ENCODE data around the gene GPR39.

GPR39 gene

GRCh38 chr2:132478461-132479105 is 62.0 kb downstream of the GPR39 start:
- no peak overlapping the region for H3K4me3 Mint-ChIP-seq
- CTCF ChIA-PET: no interaction called here
- peaks cover 13% of the 10 kb centered on the region for H3K9me3 Mint-ChIP-seq
- no peak overlapping the region for H3K27ac Mint-ChIP-seq
- H3K27me3 Mint-ChIP-seq: no peaks in the 10 kb centered on the region
- DNase-seq: no peak
- no peaks in the 10 kb centered on the region for H3K36me3 Mint-ChIP-seq
- H3K4me1 Mint-ChIP-seq: no peaks in the 10 kb centered on the region

- no peaks in the 10 kb centered on the region for H3K4me1 Mint-ChIP-seq
- H3K9me3 Mint-ChIP-seq: peaks cover 13% of the 10 kb centered on the region
- no peak overlapping the region for H3K27ac Mint-ChIP-seq
- CTCF ChIA-PET: no interaction called here
- H3K36me3 Mint-ChIP-seq: no peaks in the 10 kb centered on the region
- no peak for DNase-seq
- H3K27me3 Mint-ChIP-seq: no peaks in the 10 kb centered on the region
- H3K4me3 Mint-ChIP-seq: no peak overlapping the region
These were observed 62.5 kb downstream of the GPR39 start for GRCh38 chr2:132479155-132479554.

- no peak for DNase-seq
- H3K4me3 Mint-ChIP-seq: no peak overlapping the region
- no peaks in the 10 kb centered on the region for H3K4me1 Mint-ChIP-seq
- no peaks in the 10 kb centered on the region for H3K36me3 Mint-ChIP-seq
- H3K27ac Mint-ChIP-seq: no peak overlapping the region
- peaks cover 10% of the 10 kb centered on the region for H3K9me3 Mint-ChIP-seq
- CTCF ChIA-PET: no interaction called here
- H3K27me3 Mint-ChIP-seq: no peaks in the 10 kb centered on the region
These were observed 66.2 kb downstream of the GPR39 start for GRCh38 chr2:132482821-132483220.

DNA sequence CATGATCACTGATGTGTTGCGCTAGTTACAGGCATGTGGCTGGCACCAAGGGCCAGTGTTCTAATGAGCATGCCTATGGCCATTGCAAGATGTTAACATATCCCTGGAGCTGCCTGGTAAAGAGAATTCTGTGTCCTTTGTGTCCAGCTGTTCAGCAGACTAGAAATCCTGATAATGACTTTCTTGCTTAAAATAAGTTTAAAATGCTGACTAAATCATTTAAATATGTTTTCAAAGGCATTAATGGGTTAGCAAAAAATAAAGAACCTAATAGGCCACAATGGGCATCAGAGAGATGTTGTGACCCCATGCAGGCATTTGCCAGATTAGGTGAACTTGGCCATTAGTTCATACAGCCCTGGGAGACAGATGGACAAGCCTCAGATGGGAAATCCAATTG is 67.5 kb downstream of the GPR39 start:
- no peak for DNase-seq
- Mint-ChIP-seq H3K9me3 (peaks cover 9% of the 10 kb centered on the region), H3K4me1 (no peaks in the 10 kb centered on the region), H3K4me3 (no peak overlapping the region), H3K36me3 (no peaks in the 10 kb centered on the region), H3K27ac (no peak overlapping the region), H3K27me3 (peaks cover 3% of the 10 kb centered on the region)
- CTCF ChIA-PET: no interaction called here

GRCh38 chr2:132488491-132488890 is 71.9 kb downstream of the GPR39 start:
- H3K4me1 Mint-ChIP-seq: no peaks in the 10 kb centered on the region
- H3K4me3 Mint-ChIP-seq: no peak overlapping the region
- H3K27ac Mint-ChIP-seq: no peak overlapping the region
- peaks cover 3% of the 10 kb centered on the region for H3K27me3 Mint-ChIP-seq
- DNase-seq: no peak
- CTCF ChIA-PET: no interaction called here
- H3K9me3 Mint-ChIP-seq: peaks cover 4% of the 10 kb centered on the region
- no peaks in the 10 kb centered on the region for H3K36me3 Mint-ChIP-seq

DNA sequence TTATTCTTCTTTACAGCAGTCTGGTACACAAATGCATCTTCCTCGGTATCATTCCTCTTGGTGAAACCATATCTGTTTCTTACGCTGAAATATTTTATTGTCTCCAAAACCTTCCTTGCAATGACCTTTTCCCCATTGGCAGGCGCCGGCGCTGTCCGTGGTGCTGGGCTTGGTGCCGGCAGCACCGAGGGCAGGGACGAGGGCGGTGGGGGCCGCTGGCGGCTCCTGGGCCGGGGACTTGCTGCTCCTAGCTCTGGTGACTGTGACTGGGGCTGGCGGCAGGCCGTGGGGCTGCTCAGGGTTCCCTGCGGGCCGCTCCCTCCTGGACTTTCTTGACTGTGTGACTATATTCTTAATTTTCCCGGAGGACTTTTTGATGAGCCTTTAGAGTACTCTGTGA is 72.5 kb downstream of the GPR39 start:
- peaks cover 3% of the 10 kb centered on the region for H3K27me3 Mint-ChIP-seq
- H3K4me3 Mint-ChIP-seq: no peak overlapping the region
- no peaks in the 10 kb centered on the region for H3K36me3 Mint-ChIP-seq
- no peaks in the 10 kb centered on the region for H3K4me1 Mint-ChIP-seq
- no peak overlapping the region for H3K27ac Mint-ChIP-seq
- CTCF ChIA-PET: no interaction called here
- H3K9me3 Mint-ChIP-seq: peaks cover 4% of the 10 kb centered on the region
- DNase-seq: no peak

DNA sequence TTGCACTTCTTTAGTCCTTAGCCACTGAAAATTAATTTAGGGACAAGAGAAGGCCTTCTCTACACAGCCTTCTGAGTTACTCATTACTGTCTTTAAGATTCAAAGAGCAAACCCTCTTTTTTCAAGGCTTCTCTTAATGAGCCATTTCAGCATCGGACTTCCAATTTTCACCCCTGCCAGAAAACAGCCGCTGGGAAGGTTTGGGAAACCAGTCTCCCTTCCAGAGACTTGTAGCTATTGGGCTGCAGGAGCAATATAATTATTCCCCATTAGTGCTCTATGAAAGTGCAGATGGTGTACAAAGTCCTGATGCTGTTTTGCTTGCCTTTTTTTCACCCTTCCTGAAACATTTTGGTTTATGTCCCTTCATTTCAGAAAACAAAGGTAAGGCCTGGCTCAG is 79.3 kb downstream of the GPR39 start:
- H3K4me3 Mint-ChIP-seq: no peak overlapping the region
- no peak overlapping the region for H3K27ac Mint-ChIP-seq
- no peaks in the 10 kb centered on the region for H3K36me3 Mint-ChIP-seq
- no peak for DNase-seq
- no peaks in the 10 kb centered on the region for H3K27me3 Mint-ChIP-seq
- H3K4me1 Mint-ChIP-seq: no peaks in the 10 kb centered on the region
- CTCF ChIA-PET: no interaction called here
- H3K9me3 Mint-ChIP-seq: no peaks in the 10 kb centered on the region

GRCh38 chr2:132496555-132496954 is 80.0 kb downstream of the GPR39 start:
- Mint-ChIP-seq H3K36me3 (no peaks in the 10 kb centered on the region), H3K27me3 (no peaks in the 10 kb centered on the region), H3K9me3 (peaks cover 3% of the 10 kb centered on the region), H3K4me3 (no peak overlapping the region), H3K27ac (no peak overlapping the region), H3K4me1 (no peaks in the 10 kb centered on the region)
- DNase-seq: no peak
- CTCF ChIA-PET: no interaction called here

DNA sequence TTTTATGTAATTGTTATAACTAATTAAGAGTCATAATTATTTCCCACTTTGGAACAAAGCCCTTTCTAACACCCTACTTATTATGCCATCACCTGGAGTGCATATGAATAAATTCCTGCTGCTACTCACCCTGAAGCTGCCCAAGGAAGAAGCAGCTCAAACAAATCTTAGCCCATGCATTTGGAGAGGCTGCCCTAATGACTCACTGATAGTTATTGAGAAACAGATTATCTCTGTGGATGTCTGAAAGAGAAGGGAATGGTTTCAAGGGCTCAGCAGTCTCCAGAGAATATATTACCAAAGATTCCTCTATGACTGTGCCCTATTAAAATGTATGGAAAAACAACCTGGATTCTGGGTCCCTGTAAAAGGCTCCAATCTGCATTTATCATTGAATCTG is 81.0 kb downstream of the GPR39 start:
- Mint-ChIP-seq H3K27me3 (no peaks in the 10 kb centered on the region), H3K4me1 (no peaks in the 10 kb centered on the region), H3K36me3 (no peaks in the 10 kb centered on the region), H3K4me3 (no peak overlapping the region), H3K9me3 (peaks cover 3% of the 10 kb centered on the region), H3K27ac (no peak overlapping the region)
- CTCF ChIA-PET: no interaction called here
- DNase-seq: no peak

DNA sequence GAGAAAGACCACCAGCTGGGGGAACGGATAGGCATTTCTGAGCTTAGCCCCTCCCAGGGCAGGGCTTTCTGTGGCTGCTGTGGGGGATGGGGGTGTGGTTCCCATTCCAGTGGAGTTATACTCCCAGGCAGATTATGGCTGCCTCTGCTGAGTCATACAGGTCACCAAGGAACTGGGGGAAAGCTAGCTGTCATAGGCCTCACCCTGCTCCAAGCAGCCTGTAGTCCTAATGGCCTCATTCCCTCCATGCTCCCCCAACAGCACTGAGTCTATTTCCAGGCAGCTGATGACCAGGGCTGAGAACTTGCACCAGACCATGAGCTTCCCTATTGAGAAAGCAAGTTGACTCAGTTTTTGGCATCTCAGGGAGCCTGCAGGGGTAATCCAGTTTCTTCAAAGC is 87.1 kb downstream of the GPR39 start:
- H3K36me3 Mint-ChIP-seq: no peaks in the 10 kb centered on the region
- no peak overlapping the region for H3K4me3 Mint-ChIP-seq
- H3K27ac Mint-ChIP-seq: no peak overlapping the region
- H3K27me3 Mint-ChIP-seq: no peaks in the 10 kb centered on the region
- CTCF ChIA-PET: no interaction called here
- peaks cover 20% of the 10 kb centered on the region for H3K9me3 Mint-ChIP-seq
- no peak for DNase-seq
- H3K4me1 Mint-ChIP-seq: no peaks in the 10 kb centered on the region

- H3K27ac Mint-ChIP-seq: no peak overlapping the region
- H3K9me3 Mint-ChIP-seq: peaks cover 7% of the 10 kb centered on the region
- no peak overlapping the region for H3K4me3 Mint-ChIP-seq
- CTCF ChIA-PET: no interaction called here
- H3K27me3 Mint-ChIP-seq: no peaks in the 10 kb centered on the region
- no peak for DNase-seq
- H3K36me3 Mint-ChIP-seq: no peaks in the 10 kb centered on the region
- no peaks in the 10 kb centered on the region for H3K4me1 Mint-ChIP-seq
These were observed 98.4 kb downstream of the GPR39 start for GRCh38 chr2:132515010-132515409.

DNA sequence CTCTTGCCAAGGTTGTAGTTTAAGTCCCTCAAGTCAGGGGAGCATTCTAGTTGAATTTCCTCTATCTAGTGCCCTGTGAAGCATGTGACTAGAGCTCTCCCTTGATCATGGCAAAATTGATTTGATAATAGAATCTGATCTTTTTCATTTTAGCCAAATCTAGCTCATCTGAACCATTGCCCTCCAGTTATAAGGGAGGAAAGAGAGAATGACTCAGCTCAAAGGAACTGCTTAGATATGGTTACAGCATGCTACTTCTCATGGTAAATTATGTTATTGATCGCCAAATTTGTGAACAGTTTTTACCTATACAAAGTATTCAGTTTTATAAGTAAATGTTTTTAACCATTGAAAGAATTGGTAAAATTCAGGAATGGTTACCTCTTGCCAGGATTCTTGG is 100.8 kb downstream of the GPR39 start:
- Mint-ChIP-seq H3K4me3 (no peak overlapping the region), H3K9me3 (peaks cover 5% of the 10 kb centered on the region), H3K36me3 (no peaks in the 10 kb centered on the region), H3K27me3 (no peaks in the 10 kb centered on the region), H3K4me1 (no peaks in the 10 kb centered on the region), H3K27ac (no peak overlapping the region)
- no peak for DNase-seq
- CTCF ChIA-PET: no interaction called here

GRCh38 chr2:132518302-132518701 is 101.7 kb downstream of the GPR39 start:
- no peak for DNase-seq
- Mint-ChIP-seq H3K27me3 (no peaks in the 10 kb centered on the region), H3K4me3 (no peak overlapping the region), H3K9me3 (peaks cover 5% of the 10 kb centered on the region), H3K36me3 (no peaks in the 10 kb centered on the region), H3K27ac (no peak overlapping the region), H3K4me1 (no peaks in the 10 kb centered on the region)
- CTCF ChIA-PET: no interaction called here

GRCh38 chr2:132519566-132519965 is 103.0 kb downstream of the GPR39 start:
- CTCF ChIA-PET: interaction anchor here (0.6 kb wide), 1 partner anchor 59 kb away, joined by 3 read pairs; no protein-coding TSS in a partner anchor
- Mint-ChIP-seq H3K27me3 (no peaks in the 10 kb centered on the region), H3K27ac (no peak overlapping the region), H3K4me3 (no peak overlapping the region), H3K36me3 (no peaks in the 10 kb centered on the region), H3K4me1 (no peaks in the 10 kb centered on the region), H3K9me3 (peaks cover 2% of the 10 kb centered on the region)
- no peak for DNase-seq

GRCh38 chr2:132521341-132521740 is 104.7 kb downstream of the GPR39 start:
- H3K27me3 Mint-ChIP-seq: no peaks in the 10 kb centered on the region
- no peaks in the 10 kb centered on the region for H3K4me1 Mint-ChIP-seq
- no peaks in the 10 kb centered on the region for H3K36me3 Mint-ChIP-seq
- CTCF ChIA-PET: no interaction called here
- no peak overlapping the region for H3K4me3 Mint-ChIP-seq
- H3K27ac Mint-ChIP-seq: no peak overlapping the region
- no peak for DNase-seq
- peaks cover 2% of the 10 kb centered on the region for H3K9me3 Mint-ChIP-seq

DNA sequence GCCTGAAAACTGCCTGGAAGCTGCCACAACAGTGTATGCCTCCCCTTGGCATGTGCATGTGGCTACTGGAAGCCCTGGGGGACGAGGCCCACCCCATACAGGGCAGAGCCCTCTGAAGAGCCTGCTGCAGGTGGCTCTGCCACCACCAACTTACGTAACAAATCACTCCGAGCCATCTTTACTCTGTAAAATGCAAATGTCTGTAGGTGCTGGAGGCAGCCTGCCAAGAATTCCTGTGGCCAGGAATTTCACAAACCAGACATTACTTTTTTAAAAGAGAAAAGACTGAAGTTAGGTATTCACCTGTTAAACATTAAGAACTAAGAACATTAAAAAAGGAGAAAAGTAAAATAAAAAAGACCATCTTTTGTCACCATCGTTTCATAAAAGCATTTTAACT is 106.3 kb downstream of the GPR39 start:
- H3K9me3 Mint-ChIP-seq: peaks cover 2% of the 10 kb centered on the region
- DNase-seq: no peak
- H3K4me3 Mint-ChIP-seq: no peak overlapping the region
- CTCF ChIA-PET: no interaction called here
- H3K27ac Mint-ChIP-seq: no peak overlapping the region
- no peaks in the 10 kb centered on the region for H3K4me1 Mint-ChIP-seq
- H3K27me3 Mint-ChIP-seq: no peaks in the 10 kb centered on the region
- H3K36me3 Mint-ChIP-seq: no peaks in the 10 kb centered on the region

Data from activated naive CD4-positive, alpha-beta T cell treated with anti-CD3 and anti-CD28 coated beads, Interleukin-2, amount 10 ng/mL, durations not matched to agents 7 days and 5 days (primary cell).